IPS DF 4.7 (cell line): ENCODE measurements around the gene RAX2.
"Not testable (repeated sequence)": the region's sequence is repeated elsewhere in the genome, so short reads cannot be mapped to it uniquely, and the experiment has no call there.

Experiments
- DNase-seq: peaks from one replicate; pipeline ENCODE4 v3.0.0-alpha.2; 2013; ENCODE audit warnings: low spot score; ENCODE audit errors: extremely low read depth

Gene RAX2

DNA sequence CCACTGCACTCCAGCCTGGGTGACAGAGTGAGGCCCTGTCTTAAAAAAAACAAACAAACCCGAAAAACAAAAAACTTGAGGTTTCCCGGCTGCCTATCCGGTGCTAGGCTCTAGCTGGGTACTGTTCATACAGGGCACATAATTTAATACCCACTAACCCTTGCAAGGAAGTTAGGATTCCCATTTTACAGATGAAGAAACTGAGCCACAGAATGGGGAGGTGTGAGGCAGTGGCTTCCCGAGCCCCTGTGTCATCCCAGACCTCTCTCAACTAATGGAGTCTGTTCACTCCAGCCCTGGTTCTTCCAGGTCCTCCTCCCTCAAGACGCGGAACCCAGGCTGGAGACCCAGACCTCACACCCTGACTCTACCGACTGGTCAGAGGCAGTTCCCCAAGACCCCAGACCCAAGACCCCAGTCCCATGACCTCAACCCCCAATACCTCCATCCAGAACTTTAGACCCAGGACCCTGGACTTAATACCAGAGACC lies 11.1 kb downstream of the RAX2 start:
- DNase-seq, result no peak

DNA sequence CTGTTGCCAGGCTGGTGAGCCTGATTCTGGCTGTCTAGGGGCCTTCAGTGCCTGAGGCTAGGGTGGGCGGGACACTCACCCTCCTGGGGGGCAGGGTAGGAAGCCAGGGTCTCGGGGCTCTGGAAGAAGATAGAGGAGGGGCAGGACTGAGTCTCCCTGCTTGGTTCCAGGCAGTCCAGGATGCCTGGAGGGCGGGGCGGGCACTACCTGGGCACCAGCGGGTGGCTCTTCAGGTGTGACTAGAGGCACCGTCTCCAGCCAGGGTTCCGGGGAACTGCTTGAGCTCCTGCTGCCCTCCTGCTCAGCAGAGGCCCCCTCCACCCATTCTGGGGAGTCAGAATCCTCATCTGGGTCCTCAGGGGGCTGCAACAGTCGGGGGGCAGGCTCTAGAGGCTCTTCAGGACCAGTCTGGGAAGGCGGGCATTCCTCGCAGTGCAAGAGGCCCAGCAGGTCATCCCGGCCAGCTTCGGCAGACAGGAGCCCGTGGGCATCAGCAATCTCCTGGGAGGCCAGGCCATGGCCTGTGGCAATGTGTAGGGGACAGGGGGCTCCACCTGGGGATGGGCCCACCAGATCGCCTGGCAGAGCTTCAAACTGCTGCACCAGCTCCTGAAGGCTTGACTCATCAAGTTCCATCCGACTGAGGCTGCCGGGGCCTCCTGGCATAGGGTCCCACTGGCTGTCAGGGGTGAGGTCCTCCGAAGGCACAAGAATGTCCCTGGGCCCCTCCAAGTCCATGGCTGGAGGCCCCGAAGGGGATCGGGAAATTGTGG lies 12.4 kb downstream of the RAX2 start:
- no peak for DNase-seq

GRCh38 chr19:3758297-3758696 lies 13.7 kb downstream of the RAX2 start:
- not testable (repeated sequence) for DNase-seq

DNA sequence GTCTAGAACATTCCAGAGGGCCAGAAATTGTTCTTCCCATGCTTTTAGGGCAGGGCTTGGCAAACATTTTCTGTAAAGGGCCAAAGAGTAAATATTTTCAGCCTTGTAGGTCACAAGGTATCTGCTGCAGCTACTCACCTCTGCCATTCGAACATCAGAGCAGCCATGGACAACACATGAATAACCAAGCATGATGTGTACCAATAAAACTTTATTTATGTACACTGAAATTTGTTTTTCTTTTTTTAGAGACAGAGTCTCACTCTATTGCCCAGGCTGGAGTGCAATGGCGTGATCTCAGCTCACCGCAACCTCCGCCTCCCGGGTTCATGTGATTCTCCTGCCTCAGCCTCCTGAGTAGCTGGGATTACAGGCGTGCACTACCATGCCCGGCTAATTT lies 14.3 kb downstream of the RAX2 start:
- not testable (repeated sequence) for DNase-seq

- DNase-seq, result no peak
These were observed 18.2 kb downstream of the RAX2 start for GRCh38 chr19:3753631-3754410.

DNA sequence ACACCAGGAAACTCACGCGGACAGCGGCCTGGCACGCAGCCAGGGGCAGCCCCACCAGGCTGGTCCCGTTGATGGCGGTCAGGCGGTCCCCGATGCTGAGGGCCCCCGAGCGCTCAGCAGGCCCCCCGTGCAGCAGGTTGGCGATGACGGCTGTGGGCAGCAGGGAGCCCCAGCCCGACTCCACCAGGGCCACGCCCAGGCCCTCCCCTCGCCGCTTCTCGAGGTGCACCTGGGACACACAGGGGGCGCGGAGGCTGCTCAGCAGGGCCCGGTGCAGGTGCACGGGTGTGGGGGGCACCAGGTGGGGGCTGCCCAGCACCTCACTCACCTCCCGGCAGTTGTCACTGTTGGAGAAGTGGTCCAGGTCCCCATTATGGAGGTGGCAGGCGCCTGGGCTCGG lies 19.5 kb downstream of the RAX2 start:
- DNase-seq, result no peak

- DNase-seq, result no peak
These were observed 20.8 kb downstream of the RAX2 start for GRCh38 chr19:3751236-3751635.

- DNase-seq, result no peak
These were observed 21.8 kb downstream of the RAX2 start for GRCh38 chr19:3750211-3750610.

- no peak for DNase-seq
These were observed 23.1 kb downstream of the RAX2 start for GRCh38 chr19:3748965-3749364.

DNA sequence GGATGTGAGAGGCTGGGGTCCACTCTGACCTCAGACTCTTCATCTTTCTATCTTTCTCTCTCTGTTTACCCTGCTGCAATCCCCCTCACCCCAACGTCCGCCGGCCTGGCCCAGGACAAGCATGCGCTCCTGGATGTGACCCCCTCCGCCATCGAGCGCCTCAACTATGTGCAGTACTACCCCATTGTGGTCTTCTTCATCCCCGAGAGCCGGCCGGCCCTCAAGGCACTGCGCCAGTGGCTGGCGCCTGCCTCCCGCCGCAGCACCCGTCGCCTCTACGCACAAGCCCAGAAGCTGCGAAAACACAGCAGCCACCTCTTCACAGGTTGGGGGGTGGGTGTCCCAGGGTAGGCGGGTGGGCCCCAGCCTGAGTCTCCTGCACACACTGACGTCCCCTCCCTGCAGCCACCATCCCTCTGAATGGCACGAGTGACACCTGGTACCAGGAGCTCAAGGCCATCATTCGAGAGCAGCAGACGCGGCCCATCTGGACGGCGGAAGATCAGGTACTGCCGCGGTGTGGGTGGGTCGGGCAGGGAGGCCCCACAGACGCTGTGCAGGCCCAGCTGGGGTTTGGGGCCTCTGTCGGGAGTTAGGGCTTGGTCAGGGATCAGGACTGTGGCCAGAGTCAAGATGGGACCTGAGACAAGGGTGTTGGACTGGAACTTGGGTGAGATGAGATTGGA lies 25.5 kb downstream of the RAX2 start:
- no peak for DNase-seq

GRCh38 chr19:3745363-3746045 lies 26.5 kb downstream of the RAX2 start:
- DNase-seq, result no peak

GRCh38 chr19:3743486-3743885 lies 28.5 kb downstream of the RAX2 start:
- no peak for DNase-seq

GRCh38 chr19:3740431-3740830 lies 31.6 kb downstream of the RAX2 start:
- DNase-seq, result no peak

DNA sequence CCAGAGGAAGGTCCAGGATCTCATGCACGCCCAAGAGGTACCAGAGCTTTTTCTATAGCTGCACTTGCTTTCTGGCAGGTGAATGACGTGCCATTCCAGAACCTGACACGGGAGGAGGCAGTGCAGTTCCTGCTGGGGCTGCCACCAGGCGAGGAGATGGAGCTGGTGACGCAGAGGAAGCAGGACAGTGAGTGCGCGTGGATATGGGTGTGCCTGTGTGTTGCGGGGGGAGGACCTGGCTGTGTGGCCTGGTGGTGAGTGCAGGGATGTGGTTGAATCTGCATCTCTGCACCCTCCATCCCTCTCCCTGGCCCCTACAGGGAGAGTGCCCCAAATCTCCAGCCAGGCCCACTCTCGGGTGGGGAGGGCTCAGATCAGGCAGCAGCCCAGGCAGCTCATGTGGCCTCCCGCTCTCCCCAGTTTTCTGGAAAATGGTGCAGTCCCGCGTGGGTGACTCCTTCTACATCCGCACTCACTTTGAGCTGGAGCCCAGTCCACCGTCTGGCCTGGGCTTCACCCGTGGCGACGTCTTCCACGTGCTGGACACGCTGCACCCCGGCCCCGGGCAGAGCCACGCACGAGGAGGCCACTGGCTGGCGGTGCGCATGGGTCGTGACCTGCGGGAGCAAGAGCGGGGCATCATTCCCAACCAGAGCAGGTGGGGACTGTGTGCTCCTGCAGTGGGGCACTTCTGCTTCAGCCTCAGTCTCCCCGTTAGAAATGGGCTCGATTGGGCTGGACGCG lies 33.4 kb downstream of the RAX2 start:
- DNase-seq, result no peak

GRCh38 chr19:3737487-3738205 lies 34.4 kb downstream of the RAX2 start:
- DNase-seq, result no peak

DNA sequence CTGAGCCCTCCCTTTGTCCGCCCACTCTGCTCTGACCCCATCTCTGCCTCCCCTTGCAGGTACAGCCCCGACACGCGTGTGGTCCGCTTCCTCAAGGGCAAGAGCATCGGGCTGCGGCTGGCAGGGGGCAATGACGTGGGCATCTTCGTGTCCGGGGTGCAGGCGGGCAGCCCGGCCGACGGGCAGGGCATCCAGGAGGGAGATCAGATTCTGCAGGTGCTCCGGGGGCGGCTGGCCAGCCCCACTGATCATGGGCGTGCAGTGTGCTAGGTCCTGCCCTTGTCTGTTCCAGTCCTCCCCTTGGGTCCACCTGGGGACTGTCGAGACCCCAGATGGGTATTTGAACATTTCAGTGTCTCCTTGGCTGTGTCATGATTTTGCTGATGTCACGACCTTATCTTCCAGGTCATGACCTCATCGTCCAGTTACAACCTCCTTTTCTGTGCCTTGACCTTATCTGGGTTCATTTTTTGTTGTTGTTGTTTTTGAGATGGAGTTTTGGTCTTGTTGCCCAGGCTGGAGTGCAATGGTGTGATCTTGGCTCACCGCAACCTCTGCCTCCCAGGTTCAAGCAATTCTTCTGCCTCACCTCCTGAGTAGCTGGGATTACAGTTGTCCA lies 35.8 kb downstream of the RAX2 start:
- no peak for DNase-seq

GRCh38 chr19:3734310-3734600 lies 37.8 kb downstream of the RAX2 start:
- no peak for DNase-seq

- DNase-seq, result no peak
These were observed 38.3 kb downstream of the RAX2 start for GRCh38 chr19:3733549-3734309.

- no peak for DNase-seq
These were observed 39.9 kb downstream of the RAX2 start for GRCh38 chr19:3732108-3732507.
